Uterus (tissue), 2 donors: ENCODE measurements around the gene SESTD1.

Source experiments
- POLR2A ChIP-seq, 2 donors: fragments of 450-650 bp; IDR thresholded peaks; one replicate each; pipeline ENCODE4 v1.6.1; 2016; ENCODE audit warnings: antibody characterized with exemption in 2 of 2, mild to moderate bottlenecking in 1 of 2, moderate library complexity in 1 of 2
- TF ChIP-seq, protein P1 (sequence below), 4 experiments: fragments of 200-600 bp in 2 of 4; fragments of 450-650 bp in 2 of 4; sonication (generic) in 2 of 4; IDR thresholded peaks; one replicate each; pipeline ENCODE4 v1.5.1; 2016 to 2019; ENCODE audit warnings: antibody characterized with exemption in 4 of 4, mild to moderate bottlenecking in 2 of 4, moderate library complexity in 1 of 4

GRCh38 chr2:179129574-179130238 is 134.9 kb downstream of the SESTD1 start:
- TF ChIP-seq POLR2A (IDR thresholded peaks at IDR 0.05), result no peak
- TF ChIP-seq, protein P1, sequence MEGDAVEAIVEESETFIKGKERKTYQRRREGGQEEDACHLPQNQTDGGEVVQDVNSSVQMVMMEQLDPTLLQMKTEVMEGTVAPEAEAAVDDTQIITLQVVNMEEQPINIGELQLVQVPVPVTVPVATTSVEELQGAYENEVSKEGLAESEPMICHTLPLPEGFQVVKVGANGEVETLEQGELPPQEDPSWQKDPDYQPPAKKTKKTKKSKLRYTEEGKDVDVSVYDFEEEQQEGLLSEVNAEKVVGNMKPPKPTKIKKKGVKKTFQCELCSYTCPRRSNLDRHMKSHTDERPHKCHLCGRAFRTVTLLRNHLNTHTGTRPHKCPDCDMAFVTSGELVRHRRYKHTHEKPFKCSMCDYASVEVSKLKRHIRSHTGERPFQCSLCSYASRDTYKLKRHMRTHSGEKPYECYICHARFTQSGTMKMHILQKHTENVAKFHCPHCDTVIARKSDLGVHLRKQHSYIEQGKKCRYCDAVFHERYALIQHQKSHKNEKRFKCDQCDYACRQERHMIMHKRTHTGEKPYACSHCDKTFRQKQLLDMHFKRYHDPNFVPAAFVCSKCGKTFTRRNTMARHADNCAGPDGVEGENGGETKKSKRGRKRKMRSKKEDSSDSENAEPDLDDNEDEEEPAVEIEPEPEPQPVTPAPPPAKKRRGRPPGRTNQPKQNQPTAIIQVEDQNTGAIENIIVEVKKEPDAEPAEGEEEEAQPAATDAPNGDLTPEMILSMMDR (IDR thresholded peaks at IDR 0.05), result peak; percentile 24 to 42 (median 28)
